Small intestine (tissue), 7 donors: ENCODE results near the gene GOLGA8K. TPM values are rescaled to one million over a fixed set of nuclear protein-coding genes. Genes with fewer than 3 reads are reported as not detected.
"Not testable (repeated sequence)": the region's sequence is repeated elsewhere in the genome, so short reads cannot be mapped to it uniquely, and the experiment has no call there.

Experiments
- DNase-seq, 2 donors: peaks; one replicate each; pipeline versions ENCODE4 v3.0.0 to v3.0.0-alpha.2; 2013
- FAIRE-seq: peaks from 2 replicates; lab custom pipeline; 2012; peaks lifted over from hg19 to GRCh38; lab: Jason Lieb, UNC
- H3K27ac ChIP-seq, 3 donors: one replicate each; pipeline ENCODE4 v1.5.1; 2013; ENCODE audit warnings: low read length in 2 of 3, mild to moderate bottlenecking in 2 of 3, control low read depth in 1 of 3, inconsistent platforms in 1 of 3, low read depth in 1 of 3, moderate library complexity in 1 of 3
- H3K27me3 ChIP-seq, 3 donors: one replicate each; pipeline ENCODE4 v1.6.1; 2013; ENCODE audit warnings: low read length in 3 of 3, inconsistent platforms in 1 of 3; ENCODE audit not compliant: control insufficient read depth in 3 of 3, insufficient read depth in 3 of 3
- H3K36me3 ChIP-seq, 3 donors: one replicate each; pipeline ENCODE4 v1.6.1; 2013; ENCODE audit warnings: low read length in 3 of 3, inconsistent platforms in 1 of 3, low read depth in 1 of 3, mild to moderate bottlenecking in 1 of 3, moderate library complexity in 1 of 3; ENCODE audit not compliant: control insufficient read depth in 3 of 3, insufficient read depth in 2 of 3
- H3K4me1 ChIP-seq, 3 donors: one replicate each; pipeline ENCODE4 v1.6.1; 2013; ENCODE audit warnings: low read length in 2 of 3, inconsistent platforms in 1 of 3, low read depth in 1 of 3, mild to moderate bottlenecking in 1 of 3, moderate library complexity in 1 of 3; ENCODE audit not compliant: control insufficient read depth in 3 of 3, insufficient read depth in 2 of 3
- H3K4me3 ChIP-seq, 3 donors: one replicate each; pipeline ENCODE4 v1.5.1; 2013; ENCODE audit warnings: low read length in 3 of 3, control low read depth in 1 of 3, inconsistent platforms in 1 of 3, low read depth in 1 of 3, mild to moderate bottlenecking in 1 of 3, moderate library complexity in 1 of 3
- H3K9me3 ChIP-seq, 2 donors: one replicate each; pipeline ENCODE4 v1.6.1; 2013; ENCODE audit warnings: low read depth in 1 of 2, low read length in 1 of 2; ENCODE audit not compliant: control insufficient read depth in 2 of 2, insufficient read depth in 1 of 2
- WGBS, 3 donors: extraction: QIAGEN DNeasy Blood & Tissue Kit; methylation state at CpG; one replicate each; pipeline ENCODE4 v1.1.7; 2013; 5-methylcytosine and 5-hydroxymethylcytosine counted together
- polyA plus RNA-seq, 4 donors: library from polyadenylated mRNA; stranded (reverse) in 3 of 4; unstranded in 1 of 4; fragments of 200-250 nt in 3 of 4; fragments of 120-200 nt in 1 of 4; gene quantifications; one replicate each; pipeline versions ENCODE4 v1.2.1 to v1.2.3, GENCODE V29; 2013
- donor health status: healthy with polysubstance abuse.
- donor health status: control.
- donor health status: control.
- donor health status: Bipolar disorder and iron deficiency.
- donor health status: healthy.

Gene GOLGA8K
- polyA plus RNA-seq, 4 donors = 0.07 to 1.0 TPM; not detected in 2

DNA sequence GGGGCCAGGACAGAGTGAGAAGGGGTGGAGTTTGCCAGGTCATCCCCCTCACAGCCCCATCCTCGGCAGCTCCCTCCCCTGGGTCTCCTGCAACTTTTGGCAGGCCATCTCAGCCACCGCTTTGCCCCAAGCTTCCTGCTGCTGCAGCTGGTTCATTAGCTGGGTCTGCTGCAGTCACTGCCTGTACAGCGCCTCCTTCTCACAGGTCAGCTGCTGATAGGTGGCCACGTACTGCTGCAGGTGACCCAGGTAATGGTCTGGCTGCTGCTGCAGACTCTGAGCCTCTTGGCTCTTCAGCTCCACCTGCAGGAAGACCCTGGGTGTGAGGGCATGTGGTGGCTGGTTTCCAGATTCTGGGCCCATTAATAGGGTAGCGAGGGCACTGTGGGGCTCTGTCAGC is 8.3 kb downstream of the GOLGA8K start:
- H3K27me3 ChIP-seq, H3K9me3 ChIP-seq, FAIRE-seq, H3K4me3 ChIP-seq, DNase-seq, H3K4me1 ChIP-seq, H3K36me3 ChIP-seq, H3K27ac ChIP-seq: not testable (repeated sequence)
- 34 to 56% (median 53%) methylated on average over 2 of the region's 5 CpGs for WGBS, 3 donors

DNA sequence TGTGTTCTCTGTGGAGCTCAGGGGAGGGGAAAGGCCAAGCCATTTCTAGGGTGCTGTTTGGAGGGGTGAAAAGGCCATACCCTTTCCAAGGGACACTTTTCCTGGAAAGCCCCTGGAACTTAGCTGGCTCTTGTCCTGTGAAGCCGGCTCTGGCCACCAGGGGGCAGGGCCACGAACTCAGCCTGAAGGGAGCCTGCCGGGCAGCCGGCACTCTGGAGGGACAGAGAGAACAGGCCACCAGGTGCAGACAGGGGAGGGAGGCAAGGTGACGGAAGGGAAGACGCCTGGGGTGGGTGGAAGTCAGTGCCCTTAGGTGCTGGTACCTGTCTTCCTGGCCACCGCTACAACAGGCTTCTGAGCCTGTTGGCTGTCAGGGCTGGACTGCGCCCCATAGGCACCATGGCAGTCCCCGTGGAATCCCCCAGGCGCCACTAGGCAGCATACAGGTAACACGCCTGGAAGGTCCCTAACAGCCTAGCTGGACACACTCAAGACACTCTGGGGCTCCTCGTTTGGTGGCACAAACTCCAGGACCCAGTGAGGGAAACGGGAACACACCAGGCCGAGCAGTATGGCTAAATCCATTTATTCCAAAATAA is 14.9 kb downstream of the GOLGA8K start:
- FAIRE-seq, DNase-seq: not testable (repeated sequence)
- WGBS, 3 donors = 84% methylated on average over 3 of the region's 14 CpGs; no CpG with 5 or more reads in 2 of the 3 donors

DNA sequence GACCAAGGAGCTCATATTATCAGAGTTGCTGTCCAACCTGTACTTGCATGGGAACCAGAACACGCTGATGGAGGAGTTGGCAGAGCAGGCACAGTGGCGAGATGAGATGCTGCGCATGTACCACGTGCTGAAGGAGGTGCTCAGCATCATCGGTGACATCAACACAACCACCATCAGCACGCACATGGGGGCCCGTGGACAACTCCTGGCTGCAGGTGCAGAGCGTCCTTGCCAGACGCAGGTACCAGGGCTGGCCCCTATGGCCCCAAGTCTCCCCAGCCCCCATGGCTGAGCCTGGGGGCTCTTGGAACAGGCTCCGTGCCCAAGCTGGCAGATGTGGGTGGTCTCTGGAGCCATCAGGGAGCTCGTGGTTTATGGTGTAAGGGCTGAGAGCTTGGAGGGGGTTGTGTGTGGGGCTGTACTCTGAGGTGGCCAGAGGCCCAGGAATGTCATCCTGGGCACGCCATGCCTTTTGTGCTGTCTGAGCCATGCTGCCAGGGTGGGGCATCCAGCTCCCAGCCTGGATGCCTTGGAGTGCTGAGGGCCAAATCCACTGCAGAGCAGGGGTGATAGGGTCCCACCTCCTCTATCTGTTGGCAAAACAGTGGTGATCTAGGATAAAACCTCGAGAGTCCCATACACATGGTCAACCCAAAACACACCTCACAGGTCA is 17.1 kb downstream of the GOLGA8K start:
- not testable (repeated sequence) for H3K36me3 ChIP-seq, H3K9me3 ChIP-seq, H3K27ac ChIP-seq, DNase-seq, H3K4me3 ChIP-seq, H3K4me1 ChIP-seq, H3K27me3 ChIP-seq, FAIRE-seq
- WGBS, 3 donors = 90 to 93% (median 92%) methylated on average over 5 to 7 of the region's 13 CpGs

More for the DNA sequence above, 14.9 kb downstream of the GOLGA8K start:
- H3K36me3 ChIP-seq, H3K4me1 ChIP-seq, H3K4me3 ChIP-seq, H3K27me3 ChIP-seq, H3K9me3 ChIP-seq, H3K27ac ChIP-seq: not testable (repeated sequence)

DNA sequence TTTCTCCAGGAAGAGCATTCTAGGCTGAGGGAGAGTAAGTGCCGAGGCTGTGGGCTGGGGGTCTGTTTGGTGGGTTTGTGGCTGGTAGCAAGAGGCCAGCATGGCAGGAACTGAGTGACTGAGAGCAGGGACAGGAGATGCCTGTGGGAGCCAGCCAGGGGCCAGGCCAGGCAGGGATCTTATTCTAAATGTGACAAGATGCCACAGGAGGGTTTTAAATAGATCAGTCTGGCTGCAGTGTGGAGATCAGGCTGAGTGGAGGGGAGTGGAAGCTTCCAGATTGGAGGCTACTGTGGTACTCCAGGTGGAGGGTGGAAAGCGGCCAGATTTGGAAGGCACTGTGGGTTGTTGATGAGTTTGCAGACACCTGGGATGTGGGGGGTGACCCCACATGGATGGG is 28.9 kb downstream of the GOLGA8K start:
- H3K4me1 ChIP-seq, H3K27ac ChIP-seq, H3K4me3 ChIP-seq, FAIRE-seq, DNase-seq, H3K9me3 ChIP-seq, H3K36me3 ChIP-seq, H3K27me3 ChIP-seq: not testable (repeated sequence)
- 80% methylated on average over 1 of the region's 2 CpGs; no CpG with 5 or more reads in 2 of the 3 donors for WGBS, 3 donors

DNA sequence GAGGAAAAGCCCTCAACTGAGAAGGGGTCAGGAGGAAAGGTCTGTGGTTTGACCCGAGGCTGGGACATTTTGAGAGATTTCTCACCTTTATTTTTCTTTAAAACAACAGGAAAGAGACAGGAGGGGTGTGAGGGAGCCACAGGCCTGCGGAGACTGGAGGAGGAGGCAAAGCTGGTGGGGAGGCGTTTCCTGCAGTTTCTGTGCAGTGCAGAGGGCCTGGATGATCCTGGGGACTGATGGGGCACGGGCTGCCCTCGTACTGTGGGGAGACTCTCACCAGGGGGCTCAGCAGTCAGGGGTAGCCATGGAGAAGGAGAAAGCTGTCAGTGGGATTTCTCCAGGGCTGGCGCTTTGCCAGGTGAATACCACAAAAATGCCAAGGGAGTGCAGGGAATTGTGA is 29.4 kb downstream of the GOLGA8K start:
- not testable (repeated sequence) for H3K9me3 ChIP-seq, H3K27me3 ChIP-seq, H3K4me1 ChIP-seq, H3K36me3 ChIP-seq, DNase-seq, FAIRE-seq, H3K27ac ChIP-seq, H3K4me3 ChIP-seq
- no CpG with 5 or more reads among the region's 6 CpGs for WGBS, 3 donors

DNA sequence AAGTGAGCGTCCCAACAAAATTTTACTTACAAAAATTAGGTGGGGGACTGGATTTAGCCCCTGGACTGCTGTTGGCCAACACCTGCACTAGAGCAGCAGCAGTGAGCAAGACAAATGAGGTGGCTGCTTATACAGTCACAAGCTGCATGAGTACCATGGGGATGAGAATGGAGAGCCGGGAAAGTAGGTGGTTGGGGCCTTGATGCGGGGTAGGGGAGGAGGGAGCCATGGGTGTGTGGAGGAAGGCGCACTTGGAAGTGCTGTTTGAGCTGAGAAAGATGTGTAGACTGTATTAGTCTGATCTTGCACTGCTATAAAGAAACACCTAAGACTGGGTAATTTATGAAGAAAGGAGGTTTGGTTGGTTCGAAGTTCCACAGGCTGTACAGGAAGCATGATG is 31.0 kb downstream of the GOLGA8K start:
- not testable (repeated sequence) for H3K27ac ChIP-seq, DNase-seq, FAIRE-seq, H3K9me3 ChIP-seq, H3K4me3 ChIP-seq, H3K36me3 ChIP-seq, H3K4me1 ChIP-seq, H3K27me3 ChIP-seq
- WGBS, 3 donors = 89 to 93% (median 90%) methylated on average over 3 of the region's 5 CpGs

DNA sequence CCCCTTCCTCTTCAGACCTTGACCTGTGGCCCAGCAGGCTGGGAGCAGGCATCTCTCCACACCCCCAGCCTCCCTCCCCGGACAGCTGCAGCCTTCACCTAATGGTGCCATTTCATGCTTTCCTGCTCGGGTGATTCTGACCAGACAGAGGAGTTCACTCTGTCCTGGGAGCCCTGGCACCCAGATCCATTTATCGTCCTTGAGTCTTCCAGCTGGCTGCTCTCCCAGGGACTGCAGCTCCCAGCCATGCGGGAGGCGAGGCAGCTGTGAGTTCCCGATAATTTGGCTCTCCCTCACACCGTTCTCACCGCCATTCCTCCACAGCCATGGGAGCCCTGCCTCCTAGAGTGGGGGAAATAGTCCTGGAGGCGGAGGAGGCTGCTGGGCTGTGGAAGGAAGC is 32.6 kb downstream of the GOLGA8K start:
- not testable (repeated sequence) for FAIRE-seq, H3K4me3 ChIP-seq, H3K27ac ChIP-seq, H3K36me3 ChIP-seq, H3K9me3 ChIP-seq, H3K27me3 ChIP-seq, DNase-seq, H3K4me1 ChIP-seq
- WGBS, 3 donors = no CpG with 5 or more reads among the region's 9 CpGs

DNA sequence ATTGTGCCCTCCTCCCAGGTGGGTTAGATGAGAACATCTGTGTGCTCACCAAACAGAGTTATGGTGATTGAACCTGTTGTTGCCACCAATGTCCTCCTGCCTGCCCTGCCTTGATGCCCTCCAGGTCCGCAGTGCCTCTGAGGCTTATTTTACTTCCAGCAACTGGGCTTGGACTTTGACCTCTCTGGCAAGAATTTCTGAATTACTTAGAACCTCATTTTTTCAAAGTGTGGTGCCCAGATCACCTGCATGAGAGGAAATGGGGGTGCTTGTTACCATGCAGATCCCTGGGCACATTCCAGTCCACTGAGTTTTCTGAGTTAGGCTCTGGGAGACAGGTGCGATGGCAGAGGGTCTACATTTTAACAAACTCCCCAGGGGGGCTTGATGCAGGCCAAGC is 33.0 kb downstream of the GOLGA8K start:
- FAIRE-seq, H3K4me3 ChIP-seq: not testable (repeated sequence)
- WGBS, 3 donors = no CpG with 5 or more reads among the region's 2 CpGs

More for the DNA sequence above, 33.0 kb downstream of the GOLGA8K start:
- not testable (repeated sequence) for H3K27me3 ChIP-seq, H3K9me3 ChIP-seq, H3K36me3 ChIP-seq, H3K27ac ChIP-seq, H3K4me1 ChIP-seq, DNase-seq
